GM12801 (cell line): Measurements from ENCODE around the gene PSORS1C1.

Experiments
- TF ChIP-seq, protein P1 (sequence below): IDR thresholded peaks from one replicate; pipeline ENCODE4 v1.5.1; 2011; ENCODE audit warnings: control low read depth; ENCODE audit not compliant: insufficient read length; ENCODE audit errors: extremely low read depth

PSORS1C1 gene

DNA sequence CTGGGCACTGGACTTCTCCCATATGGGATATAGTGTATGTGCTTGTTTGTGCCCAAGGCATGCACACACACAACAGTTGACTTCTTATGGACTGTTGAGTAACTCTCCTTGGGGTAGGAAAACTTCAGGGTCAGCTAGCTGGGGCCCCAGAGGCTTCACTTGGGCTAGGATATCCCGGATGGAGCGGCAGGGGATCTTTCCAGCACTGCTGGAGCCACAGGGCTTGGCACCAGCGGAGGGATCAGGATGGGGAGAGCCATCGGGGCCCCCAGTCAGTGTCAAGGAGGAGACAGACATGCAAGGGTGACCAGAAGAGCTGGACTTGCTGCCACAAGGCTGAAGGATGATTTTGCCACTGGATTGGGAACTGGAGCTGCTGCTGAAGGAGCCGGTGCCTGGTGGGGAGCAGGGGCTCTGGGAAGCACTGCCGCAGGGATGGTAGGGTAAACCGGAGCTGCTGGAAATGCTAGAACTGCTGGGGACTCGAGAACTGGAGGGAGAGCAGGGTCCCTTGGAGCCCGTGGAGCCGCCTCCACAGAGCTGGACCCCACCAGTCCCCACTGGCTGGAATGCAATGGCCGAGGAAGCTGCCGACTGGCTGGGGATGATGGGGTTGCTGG lies 1.5 kb downstream of the PSORS1C1 start:
- TF ChIP-seq, protein P1, sequence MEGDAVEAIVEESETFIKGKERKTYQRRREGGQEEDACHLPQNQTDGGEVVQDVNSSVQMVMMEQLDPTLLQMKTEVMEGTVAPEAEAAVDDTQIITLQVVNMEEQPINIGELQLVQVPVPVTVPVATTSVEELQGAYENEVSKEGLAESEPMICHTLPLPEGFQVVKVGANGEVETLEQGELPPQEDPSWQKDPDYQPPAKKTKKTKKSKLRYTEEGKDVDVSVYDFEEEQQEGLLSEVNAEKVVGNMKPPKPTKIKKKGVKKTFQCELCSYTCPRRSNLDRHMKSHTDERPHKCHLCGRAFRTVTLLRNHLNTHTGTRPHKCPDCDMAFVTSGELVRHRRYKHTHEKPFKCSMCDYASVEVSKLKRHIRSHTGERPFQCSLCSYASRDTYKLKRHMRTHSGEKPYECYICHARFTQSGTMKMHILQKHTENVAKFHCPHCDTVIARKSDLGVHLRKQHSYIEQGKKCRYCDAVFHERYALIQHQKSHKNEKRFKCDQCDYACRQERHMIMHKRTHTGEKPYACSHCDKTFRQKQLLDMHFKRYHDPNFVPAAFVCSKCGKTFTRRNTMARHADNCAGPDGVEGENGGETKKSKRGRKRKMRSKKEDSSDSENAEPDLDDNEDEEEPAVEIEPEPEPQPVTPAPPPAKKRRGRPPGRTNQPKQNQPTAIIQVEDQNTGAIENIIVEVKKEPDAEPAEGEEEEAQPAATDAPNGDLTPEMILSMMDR = no peak

DNA sequence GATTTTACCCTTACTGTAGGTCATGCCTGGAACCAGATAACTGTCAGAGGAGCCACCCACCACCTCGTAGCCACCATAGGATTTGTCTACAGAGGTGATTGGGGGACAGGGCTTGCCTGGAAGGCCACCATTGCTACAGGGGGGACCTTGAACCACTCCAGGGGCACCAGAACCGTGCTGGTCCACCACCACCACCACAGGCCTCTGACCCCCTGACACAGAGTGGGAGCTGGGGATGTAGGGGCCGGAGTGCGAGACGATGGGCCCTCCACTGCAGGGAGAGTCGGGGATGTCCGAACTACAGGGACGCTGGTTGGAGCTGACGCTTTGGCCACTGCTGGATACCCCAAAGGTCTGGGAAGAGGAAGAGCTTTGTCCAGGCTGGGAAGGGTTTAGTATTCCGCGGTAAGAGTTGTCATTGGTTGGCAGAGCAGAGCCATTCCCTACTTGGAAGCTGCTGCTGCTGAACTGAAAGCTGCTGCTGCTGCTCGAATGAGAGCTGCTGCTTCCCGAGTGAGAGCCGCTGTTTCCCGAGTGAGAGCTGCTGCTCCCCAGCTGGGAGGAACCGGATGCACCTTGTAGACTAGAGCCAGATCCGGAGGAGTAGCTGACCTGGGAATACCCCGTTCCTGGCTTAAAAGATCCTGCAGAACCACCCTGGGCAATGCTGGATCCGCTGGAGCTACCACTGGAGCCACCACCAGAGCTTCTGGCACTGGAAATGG lies 2.2 kb downstream of the PSORS1C1 start:
- TF ChIP-seq, protein P1 = no peak

DNA sequence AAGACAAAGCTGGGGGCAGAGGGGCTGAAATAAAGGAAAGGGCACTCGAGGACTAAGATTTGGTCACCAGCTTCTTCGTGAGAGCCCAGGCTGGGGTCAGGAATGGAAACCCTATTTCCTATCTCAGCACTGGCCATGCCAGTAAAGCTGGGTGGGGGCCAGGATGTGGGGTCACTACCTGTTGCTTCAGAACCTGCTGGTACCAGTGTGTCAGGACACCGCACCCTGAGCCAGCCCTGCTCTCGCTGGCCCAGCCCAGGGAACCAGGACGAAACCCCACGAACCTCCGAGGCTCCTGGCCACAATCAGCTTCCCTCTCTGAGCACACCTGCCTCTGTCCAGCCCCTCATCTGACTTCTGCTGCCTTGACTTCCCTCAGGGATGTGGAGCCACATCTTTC lies 3.6 kb downstream of the PSORS1C1 start:
- TF ChIP-seq, protein P1 = no peak

DNA sequence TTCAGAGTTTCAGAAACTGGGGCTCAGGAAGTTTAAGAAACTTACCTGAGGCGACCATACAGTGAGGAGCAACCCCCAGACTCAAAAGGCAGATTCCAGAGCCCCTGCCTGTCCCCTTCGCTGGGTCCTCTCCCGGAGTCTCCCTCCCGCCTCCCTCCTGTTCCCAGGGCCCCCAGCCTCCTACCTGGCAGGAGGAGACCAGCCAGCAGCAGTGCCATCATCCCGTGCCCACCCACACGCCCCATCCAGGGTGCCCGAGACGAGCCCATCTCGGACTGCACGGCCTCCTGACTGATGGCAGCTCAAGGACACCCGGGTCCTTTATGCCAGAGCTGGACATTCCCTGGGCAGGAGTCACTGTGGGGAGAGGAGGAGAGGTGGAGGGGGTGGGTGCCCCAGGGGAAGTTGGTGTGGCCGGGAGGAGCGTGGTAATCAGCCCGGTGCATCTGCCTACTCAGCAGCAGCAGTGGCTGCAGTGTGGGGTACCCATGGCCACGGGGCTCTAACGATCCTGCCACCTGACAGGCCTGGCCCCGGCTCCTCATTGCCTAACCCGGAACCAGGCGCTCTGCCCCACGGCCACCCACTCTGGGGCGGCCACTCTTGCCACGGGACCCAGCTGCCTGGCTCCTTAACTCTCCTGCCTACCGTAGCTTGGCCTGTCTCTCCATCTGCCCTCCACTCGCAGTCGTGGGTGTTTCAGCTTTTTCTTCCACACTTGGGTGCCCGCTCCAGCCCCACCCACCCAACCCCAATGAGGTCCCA lies 5.7 kb downstream of the PSORS1C1 start, which contains the start of gene CDSN:
Gene CDSN, minus strand, starts transcription at position 296 of the 765 bp plus-strand sequence. Its CDS starts 27 bp downstream, at position 269.
- TF ChIP-seq, protein P1 = no peak

DNA sequence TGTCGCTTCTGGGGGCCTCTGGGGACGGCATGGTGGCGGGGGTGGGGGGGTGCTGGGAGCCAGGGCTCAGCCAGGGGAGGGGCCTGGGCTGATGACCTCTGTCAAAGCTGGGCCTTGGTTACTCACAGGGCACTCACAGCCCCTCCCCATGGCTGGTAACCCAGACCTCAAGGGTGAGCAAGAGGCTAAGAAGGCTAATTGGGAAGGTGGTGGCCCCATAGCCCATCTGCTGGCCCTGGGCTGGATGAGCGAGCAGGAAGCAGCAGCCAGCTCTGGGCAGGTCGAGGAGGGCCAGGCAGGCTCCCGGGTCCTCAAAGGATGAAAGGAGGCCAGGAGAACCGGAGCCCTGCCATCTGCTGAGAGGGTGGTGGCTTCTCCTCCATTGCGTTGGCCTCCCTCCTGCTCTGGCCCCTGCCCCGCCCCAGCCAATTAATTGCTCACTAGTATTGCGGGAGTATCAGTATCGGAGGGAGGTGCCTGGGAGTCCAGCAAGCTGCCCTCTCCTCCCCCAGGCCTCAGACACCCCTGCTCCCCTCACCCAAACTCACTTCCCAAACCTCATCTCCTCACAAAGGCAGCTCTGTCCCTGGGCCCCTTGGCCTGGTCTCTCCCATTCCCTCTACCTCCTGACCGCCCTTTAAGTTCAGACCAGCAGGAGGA lies 6.7 kb downstream of the PSORS1C1 start:
- TF ChIP-seq, protein P1 = no peak

DNA sequence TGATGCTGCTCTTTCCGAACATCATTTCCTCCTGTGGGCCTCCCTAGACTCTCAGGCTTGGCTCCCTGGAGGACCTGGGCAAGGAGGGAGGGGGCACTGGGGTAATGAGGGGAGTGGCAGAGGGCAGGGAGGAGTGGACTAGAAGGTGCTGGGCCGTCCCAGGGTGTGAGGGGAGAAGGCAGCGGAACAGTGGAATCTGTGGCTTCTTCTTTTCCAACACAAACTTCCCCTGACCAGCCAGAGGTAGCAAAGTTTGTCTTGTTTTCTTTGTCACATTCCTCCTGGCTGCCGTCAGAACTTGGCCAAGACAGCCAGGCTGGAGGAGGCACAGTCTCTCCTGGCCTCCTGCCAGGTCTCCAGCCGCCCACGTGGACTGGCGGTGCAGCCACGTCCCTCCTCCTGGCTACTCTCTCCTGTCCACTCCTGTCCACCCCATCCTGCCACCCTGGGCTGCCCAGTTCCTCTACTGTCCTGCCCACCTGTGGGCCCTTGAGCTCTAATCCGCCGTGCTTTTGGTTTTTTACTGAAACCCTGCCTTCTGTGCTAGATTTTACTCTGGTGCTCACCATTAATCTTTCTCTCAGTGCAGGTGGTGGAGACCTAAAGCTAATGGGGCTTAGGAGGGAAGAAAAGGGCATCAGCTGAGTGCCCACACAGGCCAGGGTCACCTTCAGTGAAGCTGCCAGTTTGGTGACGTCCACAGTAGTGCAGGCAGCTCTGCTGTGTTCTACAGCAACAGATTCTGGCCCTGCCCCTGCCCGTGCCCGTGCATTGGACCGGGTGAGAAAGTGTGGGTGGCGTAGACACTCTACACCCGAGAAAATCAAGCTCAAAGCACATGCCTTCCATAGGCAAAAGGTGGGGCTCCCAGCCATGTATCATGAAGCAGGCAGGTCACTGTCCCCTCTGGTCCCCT lies 8.4 kb downstream of the PSORS1C1 start:
- TF ChIP-seq, protein P1 = no peak
